ENCODE data around the gene SCML1. TPM values are rescaled to one million over a fixed set of nuclear protein-coding genes. Genes with fewer than 3 reads are reported as not detected.
"Not testable (repeated sequence)": the region's sequence is repeated elsewhere in the genome, so short reads cannot be mapped to it uniquely, and the experiment has no call there.

SCML1 gene
- total RNA-seq, 2 donors from 2014 or later, result 5.5 to 7.7 TPM

- Histone ChIP-seq H3K27me3 (no peaks in the 10 kb centered on the region), H3K9me3 (no peaks in the 10 kb centered on the region), H3K36me3 (no peaks in the 10 kb centered on the region), H3K4me3 (no peak overlapping the region), H3K27ac (no peak overlapping the region), H3K4me1 (no peaks in the 10 kb centered on the region)
- no peak for DNase-seq (ENCODE audit: low spot score)
- TF ChIP-seq CTCF (IDR thresholded peaks at IDR 0.05), result no peak
These were observed 32.5 kb downstream of the SCML1 start for GRCh38 chrX:17769701-17770269.

- Histone ChIP-seq H3K4me1 (no peaks in the 10 kb centered on the region), H3K36me3 (no peaks in the 10 kb centered on the region), H3K27me3 (no peaks in the 10 kb centered on the region), H3K9me3 (no peaks in the 10 kb centered on the region), H3K4me3 (no peak overlapping the region), H3K27ac (no peak overlapping the region)
- DNase-seq (ENCODE audit: low spot score), result no peak
- no peak for TF ChIP-seq CTCF (IDR thresholded peaks at IDR 0.05)
These were observed 36.1 kb downstream of the SCML1 start for GRCh38 chrX:17773221-17773876.

GRCh38 chrX:17774053-17774452, 36.8 kb downstream of the SCML1 start:
- Histone ChIP-seq H3K4me3 (no peak overlapping the region), H3K27ac (no peak overlapping the region), H3K36me3 (no peaks in the 10 kb centered on the region), H3K27me3 (no peaks in the 10 kb centered on the region), H3K4me1 (no peaks in the 10 kb centered on the region), H3K9me3 (no peaks in the 10 kb centered on the region)
- no peak for DNase-seq (ENCODE audit: low spot score)
- TF ChIP-seq CTCF (IDR thresholded peaks at IDR 0.05), result no peak

- DNase-seq (ENCODE audit: low spot score), result no peak
- Histone ChIP-seq H3K36me3 (no peaks in the 10 kb centered on the region), H3K4me3 (no peak overlapping the region), H3K9me3 (peaks cover 0 to 4% of the 10 kb centered on the region in 2 donors), H3K27ac (no peak overlapping the region), H3K4me1 (no peaks in the 10 kb centered on the region), H3K27me3 (no peaks in the 10 kb centered on the region)
- TF ChIP-seq CTCF (IDR thresholded peaks at IDR 0.05), result no peak
These were observed 41.7 kb downstream of the SCML1 start for GRCh38 chrX:17778997-17779396.

GRCh38 chrX:17779434-17779833, 42.1 kb downstream of the SCML1 start:
- H3K4me3 ChIP-seq, result no peak overlapping the region
- no peaks in the 10 kb centered on the region for H3K27me3 ChIP-seq
- H3K9me3 ChIP-seq, result peaks cover 0 to 4% of the 10 kb centered on the region in 2 donors
- H3K27ac ChIP-seq, result no peak overlapping the region
- H3K4me1 ChIP-seq, result no peaks in the 10 kb centered on the region
- DNase-seq (ENCODE audit: low spot score), result no peak
- TF ChIP-seq CTCF (IDR thresholded peaks at IDR 0.05), result no peak
- no peaks in the 10 kb centered on the region for H3K36me3 ChIP-seq

- not testable (repeated sequence) for DNase-seq (ENCODE audit: low spot score); H3K27ac ChIP-seq; H3K9me3 ChIP-seq; H3K4me1 ChIP-seq; H3K27me3 ChIP-seq; H3K4me3 ChIP-seq; H3K36me3 ChIP-seq
These were observed 49.5 kb downstream of the SCML1 start for GRCh38 chrX:17786554-17787347.
